ENCODE data around the gene LSM4.

The LSM4 gene

DNA sequence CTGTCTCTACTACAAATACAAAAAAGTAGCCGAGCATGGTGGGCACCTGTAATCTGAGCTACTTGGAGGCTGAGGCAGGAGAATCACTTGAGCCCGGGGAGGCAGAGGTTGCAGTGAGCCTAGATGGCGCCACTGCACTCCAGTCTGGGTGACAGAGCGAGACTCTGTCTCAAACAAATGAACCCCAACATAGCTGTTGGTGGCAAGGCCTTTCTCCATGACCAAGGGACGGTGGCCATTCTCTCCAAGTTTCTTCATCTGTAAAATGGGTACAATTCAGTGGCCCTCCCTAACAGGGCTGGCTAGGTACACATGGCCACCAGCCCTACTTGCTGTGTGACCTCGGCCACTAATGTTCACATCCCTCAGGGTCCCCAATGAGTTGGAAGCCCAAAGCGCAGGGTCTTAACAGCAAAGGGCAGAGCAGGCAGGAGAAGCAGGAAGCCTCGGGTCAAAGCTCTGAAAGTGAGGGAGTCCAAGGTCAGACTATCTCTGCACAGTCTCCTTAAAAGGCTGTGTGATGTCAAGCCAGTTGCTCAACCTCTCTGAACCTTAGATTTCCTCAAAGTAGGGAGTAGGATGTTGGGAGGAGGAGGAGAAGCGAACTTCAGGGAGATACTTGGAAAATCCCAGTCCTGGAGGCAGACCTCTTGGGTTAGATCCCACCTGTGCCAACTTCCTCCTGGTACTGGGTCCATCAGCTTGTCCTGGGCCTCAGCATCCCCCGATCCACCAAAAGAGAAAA lies 44.2 kb downstream of the LSM4 start:
- DNase-seq (ENCODE audit: low read depth): no peak

DNA sequence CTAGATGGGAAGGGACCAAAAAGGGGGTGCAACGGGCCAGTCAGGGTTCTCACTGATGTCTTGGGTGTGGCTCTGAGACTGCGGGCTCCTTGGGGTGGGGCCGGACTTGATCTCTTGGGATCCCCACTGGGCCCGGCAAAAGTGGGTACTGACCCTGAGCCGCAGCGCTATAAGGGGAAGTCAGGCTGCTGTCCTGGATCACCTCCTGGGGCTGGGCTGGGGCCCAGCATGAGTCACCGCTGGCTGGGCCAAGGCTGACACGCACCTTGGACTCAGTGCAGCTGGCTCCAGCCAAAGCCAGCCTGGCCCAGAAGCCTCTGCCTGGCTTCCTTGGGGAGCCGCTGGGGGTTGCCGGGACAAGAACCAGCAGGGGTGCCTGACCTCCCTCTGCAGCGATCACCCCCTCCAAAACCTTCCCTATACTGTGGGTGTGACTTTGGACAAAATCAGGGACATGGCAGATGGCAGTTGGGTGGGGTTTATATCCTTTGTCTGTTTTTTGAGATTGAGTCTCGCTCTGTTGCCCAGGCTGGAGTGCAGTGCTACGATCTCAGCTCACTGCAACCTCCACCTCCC lies 48.0 kb downstream of the LSM4 start:
- DNase-seq (ENCODE audit: low read depth): no peak

DNA sequence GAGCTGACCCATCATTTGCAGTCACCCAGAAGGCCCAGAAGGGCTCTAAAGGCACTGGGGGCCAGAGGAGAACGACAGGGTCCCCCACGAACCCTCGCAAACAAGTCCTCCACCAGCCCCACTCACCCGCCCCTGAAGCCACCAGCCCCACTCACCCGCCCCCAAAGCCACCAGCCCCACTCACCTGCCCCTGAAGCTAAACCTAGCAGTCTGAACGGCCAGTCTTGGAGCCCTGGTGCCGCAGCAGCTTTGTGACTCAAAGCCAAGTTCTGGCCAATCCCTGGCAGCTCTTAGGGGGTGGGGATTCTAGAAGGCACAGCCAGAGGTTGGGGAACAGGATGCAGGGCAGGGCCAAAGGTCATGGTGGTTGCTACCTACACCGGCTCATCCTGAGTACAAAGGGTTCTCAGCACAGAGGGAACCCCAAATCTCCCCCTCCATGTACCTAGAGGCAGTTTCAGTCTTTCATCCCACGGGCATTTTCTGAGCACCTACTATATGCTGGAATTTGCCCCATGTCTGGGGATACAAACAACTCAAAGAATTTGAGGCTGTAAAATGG lies 48.6 kb downstream of the LSM4 start, which contains the start of gene IQCN:
Gene IQCN (minus strand): TSS at position 234 of the 562 bp plus-strand sequence. CDS start 4,974 bp downstream, outside the sequence.
- no peak for DNase-seq (ENCODE audit: low read depth)

DNA sequence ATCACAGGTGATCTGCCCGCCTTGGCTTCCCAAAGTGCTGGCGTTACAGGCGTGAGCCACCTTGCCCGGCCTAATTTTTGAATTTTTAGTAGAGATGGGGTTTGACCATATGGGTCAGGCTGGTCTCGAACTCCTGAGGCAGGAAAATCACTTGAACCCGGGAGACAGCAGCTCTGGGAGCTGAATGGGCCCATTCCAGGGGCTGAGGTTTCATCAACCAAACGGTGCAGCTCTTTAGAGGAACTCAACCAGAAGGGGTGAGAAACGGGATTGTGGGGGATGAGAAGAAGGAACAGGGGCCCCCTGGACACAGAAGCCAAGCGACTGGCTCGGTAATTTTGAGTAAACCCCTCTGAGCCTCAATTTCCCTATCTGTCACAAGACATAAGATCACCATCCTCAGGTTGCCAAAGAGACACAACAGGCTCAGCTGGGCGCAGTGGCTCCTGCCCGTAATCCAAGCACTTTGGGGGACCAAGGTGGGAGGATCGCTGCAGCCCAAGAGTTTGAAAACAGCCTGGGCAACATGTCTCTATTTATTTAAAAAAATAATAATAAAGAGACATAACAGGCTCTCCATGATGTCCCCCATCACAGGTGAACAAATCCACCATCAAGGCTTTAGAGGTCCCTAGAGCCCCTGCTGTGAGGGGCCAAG lies 49.2 kb downstream of the LSM4 start:
- DNase-seq (ENCODE audit: low read depth): no peak

DNA sequence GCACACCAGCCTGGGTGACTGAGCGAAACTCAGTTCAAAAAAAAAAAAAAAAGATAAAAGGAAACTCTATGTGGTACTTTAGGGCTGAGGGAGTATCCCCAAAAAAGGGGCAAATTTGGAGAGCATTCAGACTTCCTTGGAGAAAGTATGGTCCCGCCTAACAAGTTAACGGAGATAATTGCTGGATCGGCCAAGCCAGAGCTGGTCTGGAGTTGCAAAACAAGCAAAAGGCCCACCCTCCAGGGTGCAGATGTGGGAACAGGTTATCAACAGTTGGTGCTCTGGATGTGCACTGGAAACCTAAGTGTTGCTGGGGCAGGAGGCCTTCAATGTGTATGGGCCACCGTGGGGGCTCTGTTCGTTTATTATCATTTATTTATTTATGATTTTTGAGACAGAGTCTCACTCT lies 51.4 kb downstream of the LSM4 start:
- no peak for DNase-seq (ENCODE audit: low read depth)

DNA sequence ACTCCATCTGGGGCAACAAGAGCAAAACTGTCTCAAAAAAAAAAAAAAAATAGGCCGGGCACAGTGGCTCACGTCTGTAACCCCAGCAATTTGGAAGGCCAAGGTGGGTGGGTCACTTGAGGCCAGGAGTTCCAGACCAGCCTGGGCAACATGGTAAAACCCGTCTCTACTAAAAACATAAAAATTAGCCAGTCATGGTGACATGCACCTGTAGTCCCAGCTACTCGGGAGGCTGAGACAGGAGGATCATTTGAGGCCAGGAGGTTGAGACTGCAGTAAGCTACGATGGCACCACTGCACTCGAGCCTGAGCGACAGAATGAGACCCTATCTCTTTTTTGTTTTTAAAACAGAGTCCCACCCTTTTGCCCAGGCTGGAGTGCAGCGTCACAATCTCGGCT lies 52.5 kb downstream of the LSM4 start:
- DNase-seq (ENCODE audit: low read depth): no peak

DNA sequence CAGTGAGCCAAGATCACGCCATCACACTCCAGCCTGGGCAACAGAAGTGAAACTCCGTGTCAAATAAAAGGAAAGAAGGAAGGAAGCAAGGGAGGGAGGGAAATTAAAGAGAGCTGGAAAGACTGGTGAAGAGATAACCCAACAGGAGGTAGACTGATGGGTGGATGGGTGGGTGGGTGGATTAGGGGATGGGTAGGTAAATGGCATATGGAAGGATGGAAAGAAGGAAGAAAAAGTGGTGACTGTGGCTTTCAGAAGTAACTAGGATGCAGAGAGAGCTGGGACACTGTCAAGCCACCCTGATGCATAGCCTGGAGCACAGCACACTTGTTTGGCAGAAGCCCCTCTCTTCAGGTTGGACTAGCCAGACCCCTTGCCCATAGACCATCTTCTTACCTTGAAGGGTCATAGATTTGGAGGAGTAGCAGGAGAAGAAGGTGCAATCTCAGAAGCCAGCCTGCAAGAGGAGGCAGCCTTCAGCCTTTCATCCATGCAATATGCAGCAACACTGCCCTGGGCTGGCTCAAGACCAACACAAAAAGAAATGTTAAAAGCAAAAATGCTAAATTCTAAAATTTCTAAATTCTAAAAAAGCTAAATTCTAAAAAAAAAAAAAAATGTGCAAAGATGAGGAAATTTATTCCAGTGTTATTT lies 53.7 kb downstream of the LSM4 start:
- DNase-seq (ENCODE audit: low read depth): no peak

DNA sequence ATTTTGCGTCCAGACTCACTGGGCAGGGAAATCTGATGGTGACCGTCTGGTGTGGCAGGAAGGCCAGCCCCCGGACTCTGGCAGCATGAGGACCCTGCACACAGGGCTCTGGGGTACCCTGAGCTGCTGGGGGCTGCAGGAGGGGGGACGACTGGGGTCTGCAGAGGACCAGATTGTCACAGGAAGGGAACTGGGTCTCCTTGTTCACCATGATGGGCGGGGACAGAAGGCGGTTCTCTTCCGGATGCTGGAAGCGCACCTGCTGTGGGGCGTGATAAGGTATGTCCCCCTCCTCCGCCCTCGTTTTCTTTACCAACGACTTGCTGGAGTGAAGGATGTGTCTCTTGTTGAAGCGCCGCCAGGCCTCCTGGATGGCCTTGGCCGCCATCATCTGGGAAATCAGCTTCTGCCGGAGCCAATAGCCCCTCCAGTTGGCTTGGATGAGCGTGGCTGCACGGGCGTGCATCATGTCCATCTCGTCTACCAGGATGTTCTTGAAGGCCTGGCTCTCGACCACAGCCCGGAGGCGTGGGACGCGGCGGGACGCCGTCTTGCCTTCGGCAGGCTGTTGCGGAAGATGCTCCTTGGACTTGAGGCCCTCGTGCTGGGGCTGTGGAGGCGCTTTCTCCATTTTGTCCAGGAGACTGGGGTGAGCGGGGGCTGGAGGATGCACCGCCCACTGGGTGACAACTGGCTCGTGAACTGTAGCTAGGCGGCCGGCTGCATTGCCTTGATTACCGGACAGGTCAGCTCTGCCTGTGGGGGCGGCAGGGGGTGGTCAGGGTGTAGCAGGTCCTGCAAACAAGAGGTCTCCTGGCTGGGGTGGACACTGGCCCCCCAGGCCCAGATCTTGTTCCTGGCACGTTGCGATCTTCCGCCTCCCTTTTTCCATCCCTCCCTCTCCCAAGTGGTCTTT lies 55.8 kb downstream of the LSM4 start:
- no peak for DNase-seq (ENCODE audit: low read depth)

DNA sequence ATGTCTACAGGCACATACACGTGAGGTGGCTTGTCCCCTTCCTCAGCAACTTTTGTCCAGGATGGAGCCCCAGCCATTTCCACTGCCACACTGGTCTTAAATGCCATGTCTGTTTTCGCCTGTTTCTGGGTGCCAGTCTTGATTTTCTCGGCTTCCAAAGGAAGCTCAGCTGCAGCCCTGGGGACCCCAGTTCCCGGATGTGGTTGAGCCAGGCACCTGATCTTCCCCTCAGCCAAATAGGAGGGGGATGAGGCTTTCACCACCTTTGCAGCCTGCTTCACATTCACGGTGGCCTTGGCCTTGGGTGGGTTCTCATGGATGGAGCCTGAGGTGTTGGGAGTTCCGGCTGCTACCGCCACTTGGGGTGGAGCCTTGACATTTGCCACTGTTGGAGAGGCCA lies 57.3 kb downstream of the LSM4 start:
- DNase-seq (ENCODE audit: low read depth): no peak

DNA sequence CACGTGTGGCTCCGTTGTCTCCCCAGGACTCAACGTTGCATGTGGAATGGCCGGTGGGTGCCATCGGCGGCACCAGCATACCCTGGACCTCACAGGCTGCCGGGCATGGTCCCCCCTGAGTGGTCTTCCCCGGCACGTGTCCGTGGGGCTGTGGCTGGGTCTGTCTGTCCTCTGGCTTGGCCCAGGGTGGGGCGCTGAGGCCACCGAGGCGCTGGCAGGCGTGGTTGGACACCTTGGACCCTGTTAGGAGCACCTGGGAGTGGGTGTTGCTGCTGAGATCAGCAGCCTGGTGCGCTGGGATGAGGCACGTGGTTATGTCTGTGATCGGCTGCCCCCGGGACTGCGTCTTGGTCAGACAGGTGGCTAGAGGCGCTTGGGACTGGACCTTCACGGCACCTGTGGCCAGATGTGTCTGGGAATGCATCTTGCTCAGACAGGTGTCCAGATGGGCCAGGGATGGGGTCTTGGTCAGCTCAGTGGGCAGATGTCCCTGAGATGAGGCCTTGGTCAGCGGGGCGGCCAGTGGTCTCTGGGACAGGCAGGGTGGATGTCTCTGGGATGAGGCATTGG lies 57.8 kb downstream of the LSM4 start:
- no peak for DNase-seq (ENCODE audit: low read depth)

DNA sequence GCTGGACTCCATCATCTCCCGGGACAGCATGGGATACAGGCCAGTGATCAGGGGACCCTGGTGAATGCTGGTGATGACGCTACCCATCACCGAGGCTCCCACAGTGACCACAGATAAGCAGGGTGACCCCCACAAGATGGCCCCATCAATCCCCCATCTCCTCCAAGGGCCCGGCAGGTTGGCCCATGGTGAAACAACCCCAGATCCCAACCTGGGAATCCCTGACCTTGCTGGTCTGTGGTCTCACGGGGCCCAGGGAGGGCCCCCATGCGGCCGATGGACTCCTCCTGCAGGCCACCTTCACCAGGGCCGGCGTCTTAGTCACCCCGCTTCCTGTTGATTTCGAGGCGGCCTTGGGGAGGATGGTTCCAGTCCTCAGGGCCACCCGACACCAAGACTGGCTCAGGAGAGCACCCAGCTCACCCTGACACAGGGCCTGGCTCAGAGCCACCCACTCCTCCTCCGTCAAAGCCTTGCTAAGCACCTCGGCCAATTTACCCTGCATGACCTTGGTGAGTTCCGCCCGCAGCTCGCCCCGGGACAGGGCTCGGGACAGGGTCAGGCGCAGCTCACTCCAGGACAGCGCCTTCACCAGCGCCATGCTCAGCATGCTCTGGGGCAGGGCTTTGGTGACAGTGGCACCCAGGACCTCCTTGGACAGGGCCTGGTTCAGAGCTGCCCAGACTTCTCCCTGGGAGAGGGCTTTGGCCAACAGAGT lies 58.6 kb downstream of the LSM4 start:
- no peak for DNase-seq (ENCODE audit: low read depth)

DNA sequence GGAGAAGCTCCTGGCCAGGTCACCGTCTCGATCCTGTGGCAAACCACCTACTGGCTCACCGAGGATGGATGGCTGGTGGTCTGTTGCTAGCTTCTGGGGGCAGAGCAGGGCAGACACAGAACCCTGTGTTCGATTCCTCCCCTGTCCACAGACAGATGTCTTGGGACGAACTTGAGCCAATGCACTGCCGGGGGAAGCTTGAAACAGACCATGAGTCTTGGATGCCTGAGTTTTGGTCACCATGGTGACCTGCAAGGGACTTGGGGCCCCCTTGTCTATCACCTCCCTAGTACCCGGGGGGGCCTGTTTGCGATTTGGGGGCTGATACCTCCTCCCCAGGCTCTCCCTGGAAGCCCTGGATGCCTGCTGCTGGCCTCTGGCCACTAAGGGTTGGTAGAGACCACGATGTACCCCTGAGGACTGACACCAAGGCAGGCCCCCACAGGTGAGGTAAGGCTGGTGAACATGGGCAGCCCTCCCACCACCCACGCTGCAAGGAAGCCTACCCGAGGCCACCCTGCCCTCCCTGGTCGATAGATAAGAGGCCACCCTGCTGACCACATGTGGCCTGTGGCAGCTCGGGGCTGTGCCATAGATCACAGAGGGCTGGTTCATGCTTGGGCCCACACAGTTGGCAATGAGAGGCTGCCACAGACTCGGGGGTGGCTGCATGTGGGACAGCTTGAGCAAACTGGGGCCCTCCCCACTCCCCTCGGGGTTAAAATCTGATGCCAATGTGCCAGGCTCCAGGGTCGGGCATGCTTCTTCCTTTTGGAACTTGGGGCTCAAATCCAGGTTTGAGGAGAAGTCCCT lies 59.3 kb downstream of the LSM4 start:
- DNase-seq (ENCODE audit: low read depth): no peak

DNA sequence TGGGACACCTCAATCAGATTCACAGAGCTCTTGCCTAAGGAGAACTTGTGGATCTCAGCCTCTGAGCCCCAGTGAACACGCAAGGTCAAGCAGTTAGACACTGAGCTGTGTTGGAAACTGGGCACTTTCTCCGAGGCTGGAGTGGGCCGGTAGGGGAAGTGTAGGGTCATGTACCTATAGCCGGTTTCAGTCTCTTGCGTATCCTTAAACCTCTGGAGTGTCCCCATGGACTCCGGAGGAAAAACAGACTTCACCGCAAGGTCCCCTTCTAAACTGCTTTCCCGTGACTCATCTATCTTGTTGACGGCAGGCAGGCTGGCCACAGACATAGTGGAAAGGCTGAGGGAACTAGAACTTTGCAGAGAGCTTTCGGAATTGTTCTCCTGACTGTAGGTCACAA lies 60.0 kb downstream of the LSM4 start:
- no peak for DNase-seq (ENCODE audit: low read depth)

DNA sequence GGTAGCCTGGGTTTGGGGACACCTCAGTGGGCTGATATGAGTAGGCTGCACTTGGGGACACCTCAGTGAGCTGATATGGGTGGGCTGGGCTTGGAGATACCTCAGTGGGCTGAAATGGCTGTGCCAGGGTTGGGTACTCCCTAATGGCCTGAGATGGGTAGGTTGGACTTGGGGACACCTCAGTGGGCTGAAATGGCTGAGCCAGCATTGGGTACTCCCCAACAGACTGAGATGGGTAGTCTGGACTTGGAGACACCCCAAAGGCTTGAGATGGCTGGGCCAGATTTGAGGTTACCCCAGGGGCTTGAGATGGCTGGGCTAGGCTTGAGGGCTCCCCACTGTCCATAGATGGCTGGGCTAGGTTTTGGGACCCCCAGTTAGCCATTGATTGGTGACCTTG lies 60.7 kb downstream of the LSM4 start:
- DNase-seq (ENCODE audit: low read depth): no peak

DNA sequence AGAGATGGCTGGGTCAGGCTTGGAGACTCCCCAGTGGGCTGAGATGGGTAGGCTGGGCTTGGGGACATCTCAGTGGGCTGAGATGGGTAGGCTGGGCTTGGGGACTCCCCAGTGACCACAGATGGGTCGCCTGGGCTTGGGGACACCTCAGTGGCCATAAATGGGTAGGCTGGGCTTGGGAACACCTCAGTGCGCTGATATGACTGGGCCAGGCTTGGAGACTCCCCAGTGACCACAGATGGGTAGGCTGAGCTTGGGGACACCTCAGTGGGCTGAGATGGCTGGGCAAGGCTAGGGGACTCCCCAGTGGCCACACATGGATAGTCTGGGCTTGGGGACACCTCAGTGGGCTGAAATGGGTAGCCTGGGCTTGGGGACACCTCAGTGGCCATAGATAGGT lies 61.4 kb downstream of the LSM4 start:
- DNase-seq (ENCODE audit: low read depth): no peak

DNA sequence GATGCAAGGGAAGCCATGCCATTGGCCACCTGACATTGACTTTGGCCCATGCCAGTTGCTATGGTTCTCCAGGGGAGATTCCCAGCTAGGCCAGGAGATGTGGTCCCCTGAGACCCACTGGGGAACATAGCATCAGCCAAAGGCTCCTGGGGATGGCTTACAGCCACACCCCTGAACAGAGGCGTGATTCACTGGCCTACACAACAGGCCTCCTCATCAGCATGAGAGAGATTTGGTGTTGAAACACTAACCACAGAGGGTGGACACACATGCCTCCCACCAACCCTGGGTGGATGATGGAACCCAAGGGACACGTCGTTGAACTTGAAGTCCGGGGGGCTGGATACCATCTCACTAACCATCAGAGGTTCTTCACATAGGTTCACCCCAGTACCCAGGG lies 63.0 kb downstream of the LSM4 start:
- DNase-seq (ENCODE audit: low read depth): no peak

DNA sequence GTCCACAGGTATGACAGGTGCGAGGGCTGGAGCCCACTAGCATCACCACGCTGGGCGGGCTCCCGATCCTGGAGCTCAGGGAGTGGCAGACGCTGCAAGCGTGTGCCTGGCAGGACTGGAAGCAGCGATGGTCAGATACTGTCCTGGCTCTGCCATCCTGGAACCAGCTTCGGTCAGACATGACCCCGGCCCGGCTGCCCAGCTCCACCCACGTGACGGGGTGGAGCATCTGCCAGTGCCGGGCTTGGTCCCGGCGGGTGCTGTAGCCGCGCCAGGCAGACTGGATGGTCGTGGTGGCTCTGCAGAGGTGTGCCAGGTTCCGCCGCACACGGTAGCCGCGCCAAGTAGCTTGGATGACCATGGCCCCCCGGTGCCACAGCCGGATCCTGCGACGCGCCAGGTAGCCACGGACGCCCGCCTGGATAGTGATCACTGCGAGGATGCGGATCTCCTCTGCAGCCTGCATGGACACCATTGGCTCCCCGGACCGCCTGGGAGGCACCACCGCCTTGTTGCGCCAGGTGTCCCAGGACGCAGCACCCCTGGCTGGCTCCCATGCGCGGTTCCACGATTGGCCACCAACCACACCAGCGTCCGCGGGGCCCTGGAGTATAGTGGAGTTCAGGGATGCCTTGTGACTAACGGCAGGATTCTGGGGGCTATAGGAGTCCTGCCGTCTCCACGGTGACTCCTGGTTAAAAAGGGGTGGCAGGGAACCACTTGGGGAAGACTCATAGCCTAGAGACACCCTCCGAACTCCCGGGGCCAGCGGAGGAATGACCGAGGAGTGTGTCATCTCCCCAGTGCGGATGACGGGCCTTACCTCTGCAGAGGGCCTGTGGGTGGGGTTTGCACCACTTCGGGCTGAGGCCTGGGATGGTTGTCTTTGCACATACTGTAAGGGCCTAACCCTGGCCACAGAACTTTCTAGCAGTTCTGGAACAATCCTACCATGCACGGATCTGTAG lies 65.1 kb downstream of the LSM4 start:
- DNase-seq (ENCODE audit: low read depth): no peak

Measured in non-pigmented ciliary epithelial cell (primary cell).